CD14-positive monocyte (primary cell): ENCODE measurements around the gene ARL3. TPM values are rescaled to one million over a fixed set of nuclear protein-coding genes. Genes with fewer than 3 reads are reported as not detected.
A peak's percentile ranks its signal among the peaks of the same experiment; 100 is the strongest.

Experiments
- DNase-seq, 3 donors: peaks; one replicate each; pipeline ENCODE4 v3.0.0-alpha.2; 2011 to 2022
- H2AFZ ChIP-seq: 2 replicates; pipeline ENCODE4 v1.6.0; 2012; ENCODE audit warnings: mild to moderate bottlenecking, low read depth, low read length, inconsistent platforms; ENCODE audit not compliant: insufficient read depth, poor library complexity, severe bottlenecking
- H3K27ac ChIP-seq, 2 donors: 1 replicate in 1 of 2; 2 replicates in 1 of 2; pipeline ENCODE4 v1.5.1; 2012 to 2013; ENCODE audit warnings: low read length in 2 of 2, control low read depth in 1 of 2, inconsistent platforms in 1 of 2, low read depth in 1 of 2, mild to moderate bottlenecking in 1 of 2
- H3K27me3 ChIP-seq, 2 donors: one replicate each; pipeline versions ENCODE4 v1.6.0 to v1.6.1; 2011 to 2013; ENCODE audit warnings: low read length in 2 of 2; ENCODE audit not compliant: control insufficient read depth in 2 of 2, insufficient read depth in 2 of 2
- H3K36me3 ChIP-seq, 2 donors: replicated peaks in 1 of 2; 1 replicate in 1 of 2; 2 replicates in 1 of 2; pipeline versions ENCODE4 v1.5.1 to v1.6.1; 2012 to 2013; ENCODE audit warnings: low read length in 2 of 2, control low read depth in 1 of 2, inconsistent platforms in 1 of 2, mild to moderate bottlenecking in 1 of 2; ENCODE audit not compliant: insufficient read depth in 2 of 2, control insufficient read depth in 1 of 2
- H3K4me1 ChIP-seq, 2 donors: 1 replicate in 1 of 2; 2 replicates in 1 of 2; pipeline versions ENCODE4 v1.5.1 to v1.6.1; 2012 to 2013; ENCODE audit warnings: low read length in 2 of 2, control low read depth in 1 of 2, inconsistent platforms in 1 of 2, mild to moderate bottlenecking in 1 of 2, moderate library complexity in 1 of 2; ENCODE audit not compliant: insufficient read depth in 2 of 2, control insufficient read depth in 1 of 2
- H3K4me2 ChIP-seq: replicated peaks from 2 replicates; pipeline ENCODE3; 2012; ENCODE audit warnings: low read length, moderate library complexity, mild to moderate bottlenecking; ENCODE audit not compliant: poor library complexity, severe bottlenecking; ENCODE audit errors: extremely low read depth
- H3K4me3 ChIP-seq, 3 experiments: fragments of 200-600 bp in 1 of 3; sonication (generic) in 1 of 3; replicated peaks in 1 of 3; 1 replicate in 2 of 3; 2 replicates in 1 of 3; pipeline ENCODE4 v1.5.1; 2011 to 2013; ENCODE audit warnings: low read length in 3 of 3, mild to moderate bottlenecking in 3 of 3, control low read depth in 2 of 3, low read depth in 2 of 3, inconsistent platforms in 1 of 3, moderate library complexity in 1 of 3
- H3K79me2 ChIP-seq: 2 replicates; pipeline ENCODE4 v1.6.0; 2012; ENCODE audit warnings: mild to moderate bottlenecking, control low read depth, inconsistent platforms, low read length, moderate library complexity; ENCODE audit not compliant: insufficient read depth
- H3K9ac ChIP-seq: 2 replicates; pipeline ENCODE4 v1.6.0; 2017; ENCODE audit warnings: low read length, mild to moderate bottlenecking; ENCODE audit not compliant: insufficient read depth, poor library complexity, severe bottlenecking
- H3K9me3 ChIP-seq, 2 donors: replicated peaks in 1 of 2; 1 replicate in 1 of 2; 2 replicates in 1 of 2; pipeline versions ENCODE4 v1.5.1 to v1.6.1; 2012 to 2013; ENCODE audit warnings: low read length in 2 of 2, control low read depth in 1 of 2; ENCODE audit not compliant: control insufficient read depth in 1 of 2, insufficient read depth in 1 of 2
- H4K20me1 ChIP-seq: 2 replicates; pipeline ENCODE4 v1.6.0; 2012; ENCODE audit warnings: mild to moderate bottlenecking, low read length, control low read depth, moderate library complexity; ENCODE audit not compliant: insufficient read depth
- H3K27ac Mint-ChIP-seq, 7 donors: one replicate each; pipeline ENCODE4 v1.8.0; 2020; ENCODE audit warnings: mild to moderate bottlenecking in 7 of 7, mixed read lengths in 7 of 7, moderate library complexity in 6 of 7, inconsistent platforms in 2 of 7
- H3K27me3 Mint-ChIP-seq, 3 donors: one replicate each; pipeline ENCODE4 v1.8.0; 2021 to 2022; ENCODE audit warnings: low read depth in 3 of 3, mild to moderate bottlenecking in 3 of 3, mixed read lengths in 3 of 3, moderate library complexity in 3 of 3, inconsistent platforms in 1 of 3
- H3K36me3 Mint-ChIP-seq, 2 donors: one replicate each; pipeline ENCODE4 v1.8.0; 2020; ENCODE audit warnings: mixed read lengths in 2 of 2, inconsistent platforms in 1 of 2, mild to moderate bottlenecking in 1 of 2
- H3K4me1 Mint-ChIP-seq: one replicate; pipeline ENCODE4 v1.8.0; 2020; ENCODE audit warnings: mild to moderate bottlenecking, mixed read lengths
- H3K4me3 Mint-ChIP-seq, 2 donors: one replicate each; pipeline ENCODE4 v1.8.0; 2020; ENCODE audit warnings: mild to moderate bottlenecking in 2 of 2, mixed read lengths in 2 of 2, moderate library complexity in 1 of 2
- H3K9me3 Mint-ChIP-seq, 7 donors: one replicate each; pipeline ENCODE4 v1.8.0; 2020 to 2022; ENCODE audit warnings: mixed read lengths in 7 of 7, mild to moderate bottlenecking in 6 of 7, moderate library complexity in 6 of 7, inconsistent platforms in 2 of 7
- WGBS: methylation state at CpG from one replicate; pipeline ENCODE4 v1.1.5; 2013; ENCODE audit warnings: missing lambda C conversion rate; ENCODE audit not compliant: insufficient coverage; 5-methylcytosine and 5-hydroxymethylcytosine counted together
- intact Hi-C, 2 donors: fragments of 100-400 bp; cut with micrococcal nuclease; formaldehyde crosslinking; loops; one replicate each; pipeline versions ENCODE4 v1.15.0 to v1.15.1; 2023
- polyA plus RNA-seq, 3 donors: library from polyadenylated mRNA; depleted of rRNA in 1 of 3; unstranded in 2 of 3; stranded (reverse) in 1 of 3; fragments of 300-500 nt in 2 of 3; fragments of >200 nt in 1 of 3; fragmentation: Illumina TruSeq in 2 of 3; gene quantifications; 1 replicate in 2 of 3; 2 replicates in 1 of 3; pipeline ENCODE4 v1.2.3, GENCODE V29; 2012 to 2021
- TF ChIP-seq, protein P1 (sequence below): fragments of 200-600 bp; IDR thresholded peaks from one replicate; pipeline ENCODE4 v1.8.0; 2022; ENCODE audit warnings: antibody characterized with exemption, mild to moderate bottlenecking

The ARL3 gene
- polyA plus RNA-seq, 3 donors = 2.8 to 6.3 (median 6.0) TPM

DNA sequence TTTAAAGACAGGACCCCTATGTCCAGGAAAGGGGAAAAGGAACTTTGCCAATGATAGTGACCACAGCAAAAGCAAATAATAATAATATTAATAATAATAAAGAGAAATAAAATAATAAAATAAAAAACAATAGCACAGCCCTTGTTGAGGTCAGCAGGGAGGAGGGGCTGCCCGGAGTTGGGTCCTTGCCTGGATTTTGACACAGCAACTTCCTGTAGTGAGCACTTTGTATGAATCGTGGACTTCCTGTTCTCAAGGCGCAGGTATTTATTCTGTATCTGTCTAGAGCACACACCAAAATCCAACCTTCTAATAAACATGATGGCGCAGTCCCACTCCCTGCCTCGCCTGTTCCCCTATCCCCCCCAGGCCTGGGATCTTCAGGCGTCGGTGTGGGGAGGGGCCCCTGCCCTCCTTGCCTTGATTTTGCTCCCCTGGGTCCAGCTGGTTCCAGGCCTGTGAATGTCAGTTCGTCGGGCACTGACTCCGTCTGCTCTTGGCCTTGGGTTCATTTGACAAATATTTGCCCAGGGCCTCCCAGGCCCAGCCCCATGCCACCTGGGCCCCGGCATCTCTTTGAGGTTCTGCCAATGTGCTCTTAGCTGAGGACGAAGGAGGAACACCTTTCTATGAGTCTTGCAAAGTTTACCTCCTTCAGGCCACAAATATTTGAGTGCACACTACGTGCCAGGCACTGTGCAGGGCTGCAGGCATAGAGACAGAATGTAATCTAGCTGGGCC, 56.0 kb downstream of the ARL3 start:
- Mint-ChIP-seq H3K4me3 (no peak overlapping the region), H3K4me1 (peaks cover 55% of the 10 kb centered on the region), H3K27ac (peak overlapping the region in 4 of 7 donors; percentile 22 to 84 (median 79)), H3K27me3 (peaks cover 0 to 2% (median 0%) of the 10 kb centered on the region in 3 donors), H3K9me3 (no peaks in the 10 kb centered on the region), H3K36me3 (peaks cover 51 to 67% of the 10 kb centered on the region in 2 donors)
- H3K36me3 ChIP-seq = peaks cover 54 to 62% of the 10 kb centered on the region in 2 donors
- H3K4me1 ChIP-seq = peaks cover 34 to 57% of the 10 kb centered on the region in 2 donors
- intact Hi-C loops = no loop called here
- peaks cover 41% of the 10 kb centered on the region for H3K79me2 ChIP-seq
- no peak overlapping the region for H3K4me3 ChIP-seq
- H3K9ac ChIP-seq = no peak overlapping the region
- H4K20me1 ChIP-seq = peaks cover 84% of the 10 kb centered on the region
- TF ChIP-seq, protein P1, sequence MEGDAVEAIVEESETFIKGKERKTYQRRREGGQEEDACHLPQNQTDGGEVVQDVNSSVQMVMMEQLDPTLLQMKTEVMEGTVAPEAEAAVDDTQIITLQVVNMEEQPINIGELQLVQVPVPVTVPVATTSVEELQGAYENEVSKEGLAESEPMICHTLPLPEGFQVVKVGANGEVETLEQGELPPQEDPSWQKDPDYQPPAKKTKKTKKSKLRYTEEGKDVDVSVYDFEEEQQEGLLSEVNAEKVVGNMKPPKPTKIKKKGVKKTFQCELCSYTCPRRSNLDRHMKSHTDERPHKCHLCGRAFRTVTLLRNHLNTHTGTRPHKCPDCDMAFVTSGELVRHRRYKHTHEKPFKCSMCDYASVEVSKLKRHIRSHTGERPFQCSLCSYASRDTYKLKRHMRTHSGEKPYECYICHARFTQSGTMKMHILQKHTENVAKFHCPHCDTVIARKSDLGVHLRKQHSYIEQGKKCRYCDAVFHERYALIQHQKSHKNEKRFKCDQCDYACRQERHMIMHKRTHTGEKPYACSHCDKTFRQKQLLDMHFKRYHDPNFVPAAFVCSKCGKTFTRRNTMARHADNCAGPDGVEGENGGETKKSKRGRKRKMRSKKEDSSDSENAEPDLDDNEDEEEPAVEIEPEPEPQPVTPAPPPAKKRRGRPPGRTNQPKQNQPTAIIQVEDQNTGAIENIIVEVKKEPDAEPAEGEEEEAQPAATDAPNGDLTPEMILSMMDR = no peak
- peak in 2 of 3 donors; percentile 34 to 35 for DNase-seq
- no peaks in the 10 kb centered on the region for H3K9me3 ChIP-seq
- H3K4me2 ChIP-seq = no peak overlapping the region
- no peak overlapping the region for H2AFZ ChIP-seq
- H3K27me3 ChIP-seq = no peaks in the 10 kb centered on the region
- peak overlapping the region; percentile 14 to 31 for H3K27ac ChIP-seq
- WGBS = 66% methylated on average over 8 of the region's 13 CpGs

DNA sequence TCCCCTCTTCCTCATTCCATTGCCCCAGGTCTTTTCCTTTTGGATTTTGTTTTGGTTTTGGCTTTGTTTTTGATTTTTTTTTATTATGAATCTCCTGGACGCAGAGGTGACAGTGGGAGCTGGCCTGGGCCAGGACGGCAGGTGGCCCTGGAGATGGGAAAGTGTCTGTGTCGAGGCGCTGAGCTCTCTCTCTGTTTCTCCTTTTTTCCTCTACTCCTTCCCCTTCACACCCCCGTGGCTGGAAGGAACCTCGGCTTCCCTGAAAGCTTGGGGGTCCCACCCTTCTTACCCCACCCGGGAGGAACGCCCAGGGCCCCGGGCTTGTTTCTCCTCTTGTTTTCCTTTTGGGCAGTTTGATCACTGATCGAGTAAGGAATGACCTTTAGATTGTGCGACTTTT, 56.7 kb downstream of the ARL3 start:
- Histone ChIP-seq H3K79me2 (peaks cover 48% of the 10 kb centered on the region), H3K4me3 (no peak overlapping the region), H3K4me2 (no peak overlapping the region), H4K20me1 (peaks cover 92% of the 10 kb centered on the region), H3K36me3 (peaks cover 57 to 66% of the 10 kb centered on the region in 2 donors), H3K27ac (peak overlapping the region; percentile 16 to 59), H3K4me1 (peaks cover 41 to 64% of the 10 kb centered on the region in 2 donors), H3K9ac (peak overlapping the region; percentile 12), H2AFZ (no peak overlapping the region), H3K27me3 (no peaks in the 10 kb centered on the region), H3K9me3 (no peaks in the 10 kb centered on the region)
- DNase-seq = no peak
- no peak overlapping the region for H3K4me3 Mint-ChIP-seq
- H3K27ac Mint-ChIP-seq = peak overlapping the region; percentile 22 to 92 (median 84)
- peaks cover 0 to 2% (median 1%) of the 10 kb centered on the region in 3 donors for H3K27me3 Mint-ChIP-seq
- no peaks in the 10 kb centered on the region for H3K9me3 Mint-ChIP-seq
- TF ChIP-seq, protein P1 = no peak
- intact Hi-C loops = no loop called here
- H3K36me3 Mint-ChIP-seq = peaks cover 56 to 73% of the 10 kb centered on the region in 2 donors
- WGBS = no CpG with 5 or more reads among the region's 11 CpGs
- peaks cover 61% of the 10 kb centered on the region for H3K4me1 Mint-ChIP-seq
